Measurements from ENCODE around the gene DPF1. TPM values are rescaled to one million over a fixed set of nuclear protein-coding genes. Genes with fewer than 3 reads are reported as not detected.

Gene DPF1
- total and polyA plus RNA-seq, 10 of the 15 experiments (the other 5 are each of a cell fraction or from before 2014, with no cell fraction given), result 0.11 to 4.3 (median 2.4) TPM

- TF ChIP-seq, protein P1, sequence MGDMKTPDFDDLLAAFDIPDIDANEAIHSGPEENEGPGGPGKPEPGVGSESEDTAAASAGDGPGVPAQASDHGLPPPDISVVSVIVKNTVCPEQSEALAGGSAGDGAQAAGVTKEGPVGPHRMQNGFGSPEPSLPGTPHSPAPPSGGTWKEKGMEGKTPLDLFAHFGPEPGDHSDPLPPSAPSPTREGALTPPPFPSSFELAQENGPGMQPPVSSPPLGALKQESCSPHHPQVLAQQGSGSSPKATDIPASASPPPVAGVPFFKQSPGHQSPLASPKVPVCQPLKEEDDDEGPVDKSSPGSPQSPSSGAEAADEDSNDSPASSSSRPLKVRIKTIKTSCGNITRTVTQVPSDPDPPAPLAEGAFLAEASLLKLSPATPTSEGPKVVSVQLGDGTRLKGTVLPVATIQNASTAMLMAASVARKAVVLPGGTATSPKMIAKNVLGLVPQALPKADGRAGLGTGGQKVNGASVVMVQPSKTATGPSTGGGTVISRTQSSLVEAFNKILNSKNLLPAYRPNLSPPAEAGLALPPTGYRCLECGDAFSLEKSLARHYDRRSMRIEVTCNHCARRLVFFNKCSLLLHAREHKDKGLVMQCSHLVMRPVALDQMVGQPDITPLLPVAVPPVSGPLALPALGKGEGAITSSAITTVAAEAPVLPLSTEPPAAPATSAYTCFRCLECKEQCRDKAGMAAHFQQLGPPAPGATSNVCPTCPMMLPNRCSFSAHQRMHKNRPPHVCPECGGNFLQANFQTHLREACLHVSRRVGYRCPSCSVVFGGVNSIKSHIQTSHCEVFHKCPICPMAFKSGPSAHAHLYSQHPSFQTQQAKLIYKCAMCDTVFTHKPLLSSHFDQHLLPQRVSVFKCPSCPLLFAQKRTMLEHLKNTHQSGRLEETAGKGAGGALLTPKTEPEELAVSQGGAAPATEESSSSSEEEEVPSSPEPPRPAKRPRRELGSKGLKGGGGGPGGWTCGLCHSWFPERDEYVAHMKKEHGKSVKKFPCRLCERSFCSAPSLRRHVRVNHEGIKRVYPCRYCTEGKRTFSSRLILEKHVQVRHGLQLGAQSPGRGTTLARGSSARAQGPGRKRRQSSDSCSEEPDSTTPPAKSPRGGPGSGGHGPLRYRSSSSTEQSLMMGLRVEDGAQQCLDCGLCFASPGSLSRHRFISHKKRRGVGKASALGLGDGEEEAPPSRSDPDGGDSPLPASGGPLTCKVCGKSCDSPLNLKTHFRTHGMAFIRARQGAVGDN (IDR thresholded peaks at IDR 0.05), result no peak
- TF ChIP-seq CREB1 (IDR thresholded peaks at IDR 0.05; ENCODE audit: low read depth), result no peak
Observed at GRCh38 chr19:38194061-38194701, 29.8 kb downstream of the DPF1 start (continued).

GRCh38 chr19:38193445-38193844 lies 30.6 kb downstream of the DPF1 start:
- H3K4me2 ChIP-seq (ENCODE audit: control insufficient read depth, insufficient read depth), result no peak overlapping the region
- CTCF ChIA-PET, result no interaction called here
- peaks cover 18 to 21% of the 10 kb centered on the region in 2 experiments for H3K36me3 ChIP-seq (ENCODE audit: control insufficient read depth in 2 of 2, insufficient read depth in 2 of 2, low read length in 1 of 2)
- intact Hi-C loops (cut with micrococcal nuclease; ENCODE audit: unreplicated experiment), result no loop called here
- no peak for ATAC-seq
- no peak overlapping the region for H2AFZ ChIP-seq (ENCODE audit: control insufficient read depth, low read depth, low read length)
- 96% methylated on average over 29 of the region's 29 CpGs for WGBS (ENCODE audit: insufficient coverage, insufficient replicate concordance, low lambda C conversion rate, missing lambda C conversion rate)
- no TSS peak for BruUV-seq (replicated peaks)
- RAD21 ChIA-PET (ENCODE audit: unreplicated experiment), result no interaction called here
- H3K4me1 ChIP-seq (ENCODE audit: control insufficient read depth, insufficient read depth, low read length), result no peaks in the 10 kb centered on the region
- H4K20me1 ChIP-seq (ENCODE audit: control insufficient read depth, insufficient read depth), result no peaks in the 10 kb centered on the region
- H3K27me3 ChIP-seq (replicated peaks in 1 of 2; ENCODE audit: control insufficient read depth in 2 of 2, insufficient read depth in 2 of 2, low read length in 1 of 2), result no peaks in the 10 kb centered on the region
- TF ChIP-seq DPF2 (IDR thresholded peaks at IDR 0.05) (no peak), RB1 (IDR thresholded peaks at IDR 0.05; ENCODE audit: borderline replicate concordance) (no peak), HDAC6 (IDR thresholded peaks at IDR 0.05; ENCODE audit: unreplicated experiment) (no peak), RFX5 (IDR thresholded peaks at IDR 0.05; ENCODE audit: low read depth, low read length) (no peak), POLR2AphosphoS5 (IDR thresholded peaks at IDR 0.05; ENCODE audit: low read length) (no peak), SREBF1 (IDR thresholded peaks at IDR 0.05; ENCODE audit: low read length) (no peak), BMI1 (IDR thresholded peaks at IDR 0.05; ENCODE audit: borderline replicate concordance) (no peak), RBBP5 (conservative IDR thresholded peaks at IDR 0.05) (no peak), E2F4 (IDR thresholded peaks at IDR 0.05; ENCODE audit: low read depth, low read length) (no peak), CBX3 (IDR thresholded peaks at IDR 0.05; ENCODE audit: borderline replicate concordance, low read depth) (no peak), KDM1A (IDR thresholded peaks at IDR 0.05; ENCODE audit: borderline replicate concordance) (no peak), CHD4 (IDR thresholded peaks at IDR 0.05) (no peak), MAX (IDR thresholded peaks at IDR 0.05; ENCODE audit: low read depth, low read length) (no peak), FOXK2 (IDR thresholded peaks at IDR 0.05) (no peak), ZNF217 (IDR thresholded peaks at IDR 0.05) (no peak)
- TF ChIP-seq, protein P2, sequence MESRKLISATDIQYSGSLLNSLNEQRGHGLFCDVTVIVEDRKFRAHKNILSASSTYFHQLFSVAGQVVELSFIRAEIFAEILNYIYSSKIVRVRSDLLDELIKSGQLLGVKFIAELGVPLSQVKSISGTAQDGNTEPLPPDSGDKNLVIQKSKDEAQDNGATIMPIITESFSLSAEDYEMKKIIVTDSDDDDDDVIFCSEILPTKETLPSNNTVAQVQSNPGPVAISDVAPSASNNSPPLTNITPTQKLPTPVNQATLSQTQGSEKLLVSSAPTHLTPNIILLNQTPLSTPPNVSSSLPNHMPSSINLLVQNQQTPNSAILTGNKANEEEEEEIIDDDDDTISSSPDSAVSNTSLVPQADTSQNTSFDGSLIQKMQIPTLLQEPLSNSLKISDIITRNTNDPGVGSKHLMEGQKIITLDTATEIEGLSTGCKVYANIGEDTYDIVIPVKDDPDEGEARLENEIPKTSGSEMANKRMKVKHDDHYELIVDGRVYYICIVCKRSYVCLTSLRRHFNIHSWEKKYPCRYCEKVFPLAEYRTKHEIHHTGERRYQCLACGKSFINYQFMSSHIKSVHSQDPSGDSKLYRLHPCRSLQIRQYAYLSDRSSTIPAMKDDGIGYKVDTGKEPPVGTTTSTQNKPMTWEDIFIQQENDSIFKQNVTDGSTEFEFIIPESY (IDR thresholded peaks at IDR 0.05), result no peak
- H3K27ac ChIP-seq (ENCODE audit: control insufficient read depth, insufficient read depth), result no peak overlapping the region
- no peaks in the 10 kb centered on the region for H3K79me2 ChIP-seq (ENCODE audit: control insufficient read depth, insufficient read depth, low read length)
- POLR2A ChIA-PET, result no interaction called here
- H3K9ac ChIP-seq (ENCODE audit: control insufficient read depth, insufficient read depth, low read length), result no peak overlapping the region
- SMC1A ChIA-PET (ENCODE audit: uncharacterized antibody, unreplicated experiment), result no interaction called here
- H3K9me3 ChIP-seq (replicated peaks; ENCODE audit: control insufficient read depth, insufficient read depth, low read length), result no peaks in the 10 kb centered on the region
- no peak for DNase-seq (ENCODE audit: low read depth, low spot score)
- FAIRE-seq, result no peak
- in situ Hi-C loops (cut with MboI), result no loop called here
- no peak overlapping the region for H3K4me3 ChIP-seq
